ENCODE measurements around the gene DPP7.

DNA sequence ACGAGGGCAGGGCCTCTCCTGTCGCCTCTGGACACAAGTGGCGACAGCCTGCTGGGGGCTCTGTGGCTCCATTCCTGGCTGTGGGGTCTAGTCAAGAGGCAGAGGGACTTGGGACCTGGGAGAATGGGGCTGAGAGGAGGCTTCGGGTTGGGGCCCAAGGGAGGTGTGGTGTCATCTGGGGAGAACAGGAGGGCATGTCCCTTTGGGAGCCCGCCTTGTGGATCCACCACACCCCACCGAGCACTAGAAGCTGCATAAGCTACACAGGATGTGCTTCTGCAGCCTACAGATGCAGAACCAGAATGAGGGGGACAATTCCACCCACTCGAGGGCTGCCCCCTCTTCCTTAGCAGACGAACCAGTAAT, 31.6 kb downstream of the DPP7 start:
- TF ChIP-seq POLR2A (IDR thresholded peaks at IDR 0.05; ENCODE audit: low read depth, low read length) (no peak), POLR2AphosphoS5 (IDR thresholded peaks at IDR 0.05; ENCODE audit: low read depth, low read length) (no peak)

Measured in GM12892 (cell line).